Astrocyte (in vitro differentiated cells and primary cell): ENCODE data around the gene CTSW.

Source experiments
- CTCF ChIP-seq: IDR thresholded peaks from 2 replicates; pipeline ENCODE4 v1.5.1; 2011; ENCODE audit warnings: low read depth, mild to moderate bottlenecking, inconsistent platforms, low read length, moderate library complexity; ENCODE audit not compliant: insufficient read depth
- EZH2 ChIP-seq: IDR thresholded peaks from 2 replicates; pipeline ENCODE4 v1.6.1; 2012; ENCODE audit warnings: mild to moderate bottlenecking, low read length, inconsistent platforms; ENCODE audit not compliant: insufficient read depth

GRCh38 chr11:65916391-65916790 lies 36.8 kb downstream of the CTSW start:
- TF ChIP-seq CTCF (no peak), EZH2 (no peak)
